GM08714 (cell line): ENCODE results near the gene FAM184A.

Source experiments
- H3K4me3 ChIP-seq: fragments of 200-500 bp; sonication (Bioruptor generic); 2 replicates; pipeline ENCODE4 v1.5.1; 2014; ENCODE audit warnings: mild to moderate bottlenecking, low read length, inconsistent platforms
- ZNF274 ChIP-seq: IDR thresholded peaks from 2 replicates; pipeline ENCODE4 v1.6.1; 2012; ENCODE audit warnings: mild to moderate bottlenecking, low read depth, low read length

FAM184A gene

GRCh38 chr6:118985123-118985830 is 93.2 kb downstream of the FAM184A start:
- H3K4me3 ChIP-seq = no peak overlapping the region
- TF ChIP-seq ZNF274 = no peak

DNA sequence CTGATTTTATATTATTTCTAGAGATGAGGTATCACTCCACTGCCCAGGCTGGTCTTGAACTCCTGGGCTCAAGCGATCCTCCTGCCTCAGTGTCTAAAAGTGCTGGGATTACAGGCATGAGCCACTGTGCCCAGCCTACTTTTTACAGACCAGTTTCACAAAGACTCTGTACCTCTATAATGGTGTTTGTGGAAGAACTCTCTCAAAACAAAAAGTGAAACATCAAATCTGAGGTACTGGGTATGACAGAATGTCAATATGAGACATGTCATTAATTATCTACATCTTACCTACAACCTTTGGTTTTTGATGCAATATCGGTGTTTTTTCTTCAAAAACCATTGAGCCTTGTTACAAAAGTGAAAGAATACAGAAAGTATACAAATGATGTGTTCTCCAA is 94.1 kb downstream of the FAM184A start:
- no peak overlapping the region for H3K4me3 ChIP-seq
- TF ChIP-seq ZNF274 = no peak

GRCh38 chr6:118982575-118982911 is 95.9 kb downstream of the FAM184A start:
- no peak overlapping the region for H3K4me3 ChIP-seq
- no peak for TF ChIP-seq ZNF274

- no peak overlapping the region for H3K4me3 ChIP-seq
- TF ChIP-seq ZNF274 = no peak
Measured at GRCh38 chr6:118981884-118982574, 96.4 kb downstream of the FAM184A start.

GRCh38 chr6:118980063-118980462 is 98.4 kb downstream of the FAM184A start:
- H3K4me3 ChIP-seq = no peak overlapping the region
- no peak for TF ChIP-seq ZNF274

GRCh38 chr6:118974790-118975189 is 103.7 kb downstream of the FAM184A start:
- TF ChIP-seq ZNF274 = no peak
- no peak overlapping the region for H3K4me3 ChIP-seq

DNA sequence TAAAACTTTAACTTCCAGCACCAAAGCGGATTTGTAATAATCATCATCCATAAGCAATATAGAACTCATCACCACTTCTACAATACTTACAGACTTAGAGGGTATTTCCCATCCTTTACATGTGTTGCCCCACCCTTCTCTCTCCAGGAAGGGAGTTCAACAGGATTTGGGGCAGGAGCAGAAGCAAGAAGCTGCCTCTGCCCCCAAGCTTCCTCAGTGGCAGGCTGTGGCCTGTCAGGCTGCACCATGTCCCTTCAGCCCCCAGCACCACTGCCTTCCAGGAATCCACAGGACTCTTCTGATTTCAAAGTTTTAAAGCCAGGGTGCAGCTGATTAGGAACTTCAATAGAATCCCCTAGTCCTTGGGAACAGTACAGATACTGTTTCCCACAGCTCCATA is 106.8 kb downstream of the FAM184A start:
- no peak overlapping the region for H3K4me3 ChIP-seq
- TF ChIP-seq ZNF274 = no peak

GRCh38 chr6:118970866-118971265 is 107.6 kb downstream of the FAM184A start:
- no peak overlapping the region for H3K4me3 ChIP-seq
- no peak for TF ChIP-seq ZNF274

DNA sequence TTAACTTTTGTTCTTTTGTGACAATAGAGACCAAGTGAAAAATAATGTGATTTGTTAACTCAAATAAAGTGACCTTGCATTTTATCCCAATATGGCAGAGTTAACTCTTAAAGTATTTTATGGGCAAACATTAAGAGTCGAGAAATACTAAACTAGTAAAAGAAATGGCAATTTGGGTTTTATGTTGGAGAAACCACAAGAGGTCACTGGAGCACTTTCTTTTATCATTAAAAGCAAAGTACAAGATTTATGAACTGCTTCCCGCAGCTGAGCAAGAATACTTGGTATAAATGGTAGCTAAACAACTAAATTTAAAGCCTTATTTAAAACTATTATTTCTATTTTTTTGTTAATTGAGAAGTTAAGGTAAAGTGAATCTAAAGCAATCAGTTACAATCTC is 110.0 kb downstream of the FAM184A start:
- TF ChIP-seq ZNF274 = no peak
- H3K4me3 ChIP-seq = no peak overlapping the region

GRCh38 chr6:118967239-118967638 is 111.2 kb downstream of the FAM184A start:
- no peak overlapping the region for H3K4me3 ChIP-seq
- TF ChIP-seq ZNF274 = no peak

DNA sequence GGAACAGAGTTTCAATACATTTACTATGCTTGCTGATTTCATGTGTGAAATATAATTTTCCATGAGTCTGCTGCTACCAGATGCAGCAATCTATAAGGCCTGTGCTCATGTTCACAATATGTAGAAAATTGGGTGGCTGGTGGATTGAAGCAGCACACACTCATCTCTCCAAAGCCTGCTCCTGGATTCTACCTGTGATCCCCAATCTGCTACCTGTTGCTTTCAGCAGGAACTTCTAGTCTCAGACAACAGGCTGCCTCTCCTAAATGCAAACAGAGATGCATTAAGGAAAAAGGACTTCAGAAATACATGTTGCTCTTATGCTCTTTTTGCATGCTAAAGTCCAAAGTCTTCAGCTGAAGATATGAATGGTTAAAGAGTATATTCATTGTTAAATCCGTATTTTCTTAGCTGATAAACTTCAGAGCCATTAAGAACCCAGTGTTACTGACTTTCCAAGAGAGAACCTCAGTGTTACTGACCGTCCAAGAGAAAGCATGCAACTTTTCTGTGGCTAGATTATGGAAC is 112.6 kb downstream of the FAM184A start:
- H3K4me3 ChIP-seq = no peak overlapping the region
- TF ChIP-seq ZNF274 = no peak

DNA sequence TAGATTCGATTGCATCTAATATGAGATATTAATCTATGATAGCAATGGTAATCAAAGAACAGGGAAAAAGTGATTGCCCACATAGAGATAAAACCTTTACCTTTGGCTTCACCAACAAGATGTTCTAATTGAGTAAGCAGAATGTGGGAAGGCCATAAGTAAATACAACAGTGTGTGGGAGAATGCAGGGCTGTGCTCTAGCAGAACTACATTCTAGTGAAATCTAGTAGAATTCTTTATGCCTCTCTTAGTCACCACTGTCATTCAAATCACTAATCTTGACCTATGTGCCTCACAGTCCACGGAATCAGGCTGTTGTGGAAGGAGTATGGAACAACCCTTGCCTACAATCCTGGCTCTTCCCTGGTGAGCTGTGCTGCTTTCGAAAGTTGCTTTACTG is 113.1 kb downstream of the FAM184A start:
- TF ChIP-seq ZNF274 = no peak
- no peak overlapping the region for H3K4me3 ChIP-seq

DNA sequence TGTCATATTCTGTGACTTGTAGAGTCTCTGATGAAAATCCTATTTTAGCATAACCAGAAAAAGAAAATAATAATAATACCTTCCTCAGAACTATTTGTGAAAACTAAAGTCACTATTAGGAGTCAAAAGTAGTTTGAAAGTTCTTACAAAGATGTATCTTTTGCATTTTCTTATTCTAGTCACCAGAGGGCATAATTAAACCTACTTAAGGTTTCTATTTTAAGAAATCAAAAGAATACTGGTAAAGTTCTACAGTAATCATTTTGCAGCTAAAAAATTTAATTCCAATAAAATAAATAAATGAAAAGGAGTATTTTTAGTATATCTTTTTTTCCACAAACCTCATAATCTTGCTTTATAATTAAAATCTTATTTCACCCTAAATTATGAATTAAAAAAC is 115.5 kb downstream of the FAM184A start:
- TF ChIP-seq ZNF274 = no peak

DNA sequence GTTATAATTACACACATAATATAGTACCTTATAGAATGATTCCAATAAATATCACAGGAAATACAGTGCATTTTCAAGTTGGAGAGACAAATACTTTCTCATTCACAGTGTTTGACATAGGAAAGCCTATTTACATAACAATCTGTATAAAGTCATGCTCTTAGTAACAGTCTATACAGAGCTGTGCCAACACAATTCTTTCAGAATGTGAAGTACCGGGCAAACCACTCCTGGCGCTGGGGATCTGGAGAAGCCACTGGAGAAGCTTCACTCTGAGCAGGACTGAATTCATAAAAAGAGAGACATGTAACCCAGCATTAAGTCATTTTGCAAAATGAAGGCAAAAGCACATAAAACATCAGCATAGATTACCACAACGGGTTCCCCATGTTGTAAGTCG is 118.6 kb downstream of the FAM184A start:
- TF ChIP-seq ZNF274 = no peak
- no peak overlapping the region for H3K4me3 ChIP-seq

More for the DNA sequence above, 115.5 kb downstream of the FAM184A start:
- H3K4me3 ChIP-seq = no peak overlapping the region

DNA sequence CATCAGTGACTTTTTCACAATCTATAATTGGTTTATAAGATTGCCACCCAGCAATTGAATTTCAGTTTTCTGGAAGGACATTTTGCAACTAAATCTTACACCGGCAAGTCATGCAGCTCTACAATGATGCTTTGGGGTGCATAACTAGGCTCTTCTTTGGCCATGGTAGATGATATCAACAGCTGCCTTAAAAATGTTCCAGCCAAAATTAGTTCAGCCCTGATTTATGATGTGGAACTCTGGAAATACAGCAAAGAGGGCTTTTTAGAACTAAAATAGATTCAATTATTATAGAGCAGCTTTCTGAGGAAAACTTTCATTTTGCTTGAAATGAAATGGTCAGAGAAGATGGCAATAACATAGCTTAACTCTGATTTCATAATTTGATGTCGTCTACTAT is 125.1 kb downstream of the FAM184A start:
- TF ChIP-seq ZNF274 = no peak
- no peak overlapping the region for H3K4me3 ChIP-seq
